Measurements from ENCODE around the gene BCL7A. TPM values are rescaled to one million over a fixed set of nuclear protein-coding genes. Genes with fewer than 3 reads are reported as not detected.

BCL7A gene
- total and polyA plus RNA-seq, 2 of the 8 experiments (the other 6 are each of a cell fraction or from before 2014, with no cell fraction given): 11.9 to 12.7 TPM

DNA sequence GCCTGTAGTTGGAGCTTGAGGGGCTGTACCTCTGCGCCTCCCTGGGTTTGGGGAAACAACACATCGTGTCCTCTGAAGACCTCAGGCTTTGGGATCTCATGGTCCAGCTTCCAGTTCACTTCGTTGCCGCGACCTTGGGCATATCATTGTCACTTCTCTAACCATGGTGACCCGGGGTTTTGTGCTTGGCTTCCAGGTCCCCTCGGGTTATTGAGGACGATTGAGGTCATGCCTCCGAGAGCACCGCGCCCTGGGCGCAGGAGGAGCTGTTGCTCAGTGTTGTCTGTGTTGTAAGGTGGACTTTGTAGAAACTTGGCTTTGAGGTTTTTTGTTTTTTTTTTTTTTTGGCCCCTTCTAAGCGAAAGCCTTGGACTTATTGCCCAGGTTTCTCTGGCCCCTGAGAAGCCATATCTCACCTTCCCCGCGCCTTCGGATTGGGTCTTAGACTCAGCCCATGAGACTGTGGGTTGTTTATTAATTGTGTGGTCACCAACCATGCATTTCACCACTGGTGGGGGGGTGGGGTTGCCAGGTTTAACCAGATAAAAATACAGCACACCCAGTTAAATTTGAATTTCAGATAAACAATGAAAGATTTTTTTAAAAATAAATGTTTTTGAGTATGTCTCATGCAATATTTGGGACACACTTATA, 2.6 kb downstream of the BCL7A start:
- Histone ChIP-seq H3K36me3 (ENCODE audit: control insufficient read depth in 2 of 4, insufficient read depth in 4 of 4, low read length in 3 of 4) (no peaks in the 10 kb centered on the region), H3K14ac (ENCODE audit: insufficient read length) (no peak overlapping the region), H3K4me3 (ENCODE audit: extremely low read depth in 1 of 4, insufficient read depth in 2 of 4, low read depth in 3 of 4, low read length in 4 of 4) (peak overlapping the region in 1 of 4 experiments; percentile 83; a peak in 2 of 8 replicates), H3K4ac (replicated peaks; ENCODE audit: insufficient read length, low read depth, low read length) (no peak overlapping the region), H4K20me1 (replicated peaks in 1 of 2; ENCODE audit: control insufficient read depth in 1 of 2, insufficient read depth in 2 of 2, low read length in 2 of 2) (peaks cover 8 to 16% of the 10 kb centered on the region in 2 experiments), H3K4me2 (ENCODE audit: insufficient read depth in 1 of 2, low read depth in 2 of 2, low read length in 2 of 2) (peak overlapping the region in 1 of 2 experiments; percentile 69; a peak in 1 of 4 replicates), H4K5ac (ENCODE audit: insufficient read length, low read depth, low read length) (no peak overlapping the region), H3K23me2 (ENCODE audit: low read depth, low read length) (peaks cover 14% of the 10 kb centered on the region; the same call in 1 of the 2 replicates), H2BK5ac (ENCODE audit: low read depth, low read length) (no peak overlapping the region), H3K4me1 (replicated peaks in 1 of 4; ENCODE audit: control insufficient read depth in 3 of 4, insufficient read depth in 4 of 4, low read length in 3 of 4) (peaks cover 0 to 9% (median 8%) of the 10 kb centered on the region in 4 experiments; a peak in 4 of 7 replicates), H3K79me2 (ENCODE audit: control insufficient read depth in 1 of 2, insufficient read depth in 2 of 2, low read length in 2 of 2) (peaks cover 4 to 45% of the 10 kb centered on the region in 2 experiments), H3K18ac (ENCODE audit: extremely low read depth, low read length) (peak overlapping the region; percentile 19; the same call in 1 of the 2 replicates), H3K27ac (ENCODE audit: low read depth, low read length) (no peak overlapping the region), H3K23ac (ENCODE audit: insufficient read length) (no peak overlapping the region), H2AFZ (ENCODE audit: low read length) (no peak overlapping the region), H2AK5ac (ENCODE audit: low read depth, low read length) (no peak overlapping the region), H3K27me3 (replicated peaks in 1 of 4; ENCODE audit: control insufficient read depth in 3 of 4, extremely low read depth in 1 of 4, insufficient read depth in 3 of 4, low read length in 3 of 4) (peaks cover 3 to 25% (median 16%) of the 10 kb centered on the region in 4 experiments), H4K91ac (replicated peaks; ENCODE audit: insufficient read length, low read length) (no peak overlapping the region), H2BK15ac (ENCODE audit: low read length) (no peak overlapping the region), H3K56ac (replicated peaks; ENCODE audit: insufficient read length, low read depth, low read length) (no peak overlapping the region), H2BK12ac (ENCODE audit: low read depth, low read length) (no peak overlapping the region), H2BK120ac (replicated peaks; ENCODE audit: low read depth, low read length) (no peak overlapping the region), H3K9me3 (ENCODE audit: insufficient read depth in 2 of 2, low read depth in 1 of 2, low read length in 1 of 2) (no peaks in the 10 kb centered on the region), H4K8ac (ENCODE audit: extremely low read depth, insufficient read depth, low read length) (no peak overlapping the region), H2BK20ac (ENCODE audit: low read length) (no peak overlapping the region), H3K9ac (replicated peaks in 1 of 4; ENCODE audit: extremely low read depth in 1 of 4, low read depth in 3 of 4, low read length in 3 of 4) (no peak overlapping the region), H3K79me1 (ENCODE audit: low read depth, low read length) (peaks cover 14% of the 10 kb centered on the region)
- DNase-seq (ENCODE audit: low read depth in 1 of 2, low spot score in 2 of 2): no peak
- FAIRE-seq: no peak
- WGBS, 2 experiments (ENCODE audit: extremely low coverage in 1 of 2, insufficient coverage in 1 of 2, insufficient read length in 1 of 2, insufficient replicate concordance in 2 of 2, low coverage in 1 of 2, low lambda C conversion rate in 2 of 2, missing lambda C conversion rate in 1 of 2): 92% methylated on average over 16 of the region's 16 CpGs; no CpG with 5 or more reads in 1 of the 2 experiments
- CTCF ChIA-PET (ENCODE audit: partially characterized antibody): interaction anchor here (2.2 kb wide), 2 partner anchors 8 to 72 kb away, joined by 6 to 15 read pairs; no protein-coding TSS in a partner anchor
- POLR2A ChIA-PET (ENCODE audit: partially characterized antibody): interaction anchor here (0.9 to 1.1 kb wide), 2 partner anchors 16 to 41 kb away, joined by 3 read pairs; no protein-coding TSS in a partner anchor
- TF ChIP-seq CHD2 (IDR thresholded peaks at IDR 0.05; ENCODE audit: low read length): no peak
- no peak for TF ChIP-seq NANOG (IDR thresholded peaks at IDR 0.05; ENCODE audit: insufficient read depth, low read depth, low read length, poor library complexity, severe bottlenecking)
- TF ChIP-seq ZNF274 (IDR thresholded peaks at IDR 0.05; ENCODE audit: borderline replicate concordance, extremely low read depth, low read length): no peak
- no peak for TF ChIP-seq CHD1 (IDR thresholded peaks at IDR 0.05; ENCODE audit: low read depth, low read length)
- TF ChIP-seq, protein P1, sequence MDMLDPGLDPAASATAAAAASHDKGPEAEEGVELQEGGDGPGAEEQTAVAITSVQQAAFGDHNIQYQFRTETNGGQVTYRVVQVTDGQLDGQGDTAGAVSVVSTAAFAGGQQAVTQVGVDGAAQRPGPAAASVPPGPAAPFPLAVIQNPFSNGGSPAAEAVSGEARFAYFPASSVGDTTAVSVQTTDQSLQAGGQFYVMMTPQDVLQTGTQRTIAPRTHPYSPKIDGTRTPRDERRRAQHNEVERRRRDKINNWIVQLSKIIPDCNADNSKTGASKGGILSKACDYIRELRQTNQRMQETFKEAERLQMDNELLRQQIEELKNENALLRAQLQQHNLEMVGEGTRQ (IDR thresholded peaks at IDR 0.05; ENCODE audit: low read length): no peak
- no peak for TF ChIP-seq SP4 (IDR thresholded peaks at IDR 0.05; ENCODE audit: low read length)
